ENCODE results near the gene TBC1D9B.

The TBC1D9B gene

DNA sequence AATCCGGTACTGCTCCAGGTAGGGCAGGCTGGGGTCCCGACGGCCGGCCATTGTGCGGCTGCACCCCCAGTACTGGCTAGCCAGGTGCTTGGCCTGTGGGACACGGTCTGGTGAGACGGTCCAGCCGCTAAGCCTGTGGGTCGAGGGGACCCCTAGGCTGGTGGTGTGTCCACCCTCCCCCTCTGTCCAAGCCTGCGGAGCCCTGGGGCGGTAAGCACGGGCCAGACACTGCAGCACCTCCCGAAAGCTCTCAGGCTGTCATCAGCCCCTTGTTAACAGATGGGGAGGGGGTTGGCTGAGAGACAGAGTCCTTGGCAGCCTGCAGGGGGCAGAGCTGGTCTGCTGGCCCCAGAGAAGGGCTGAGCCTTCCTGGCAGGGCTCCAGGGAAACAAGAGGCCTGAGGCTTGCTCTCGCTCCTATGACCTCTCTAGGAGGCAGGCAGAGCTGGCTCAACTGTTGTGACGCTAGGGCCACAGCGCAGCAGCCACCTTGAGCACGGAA lies 37.2 kb downstream of the TBC1D9B start:
- H3K27ac ChIP-seq: no peak overlapping the region
- H3K27me3 ChIP-seq: no peaks in the 10 kb centered on the region
- no peak overlapping the region for H3K4me3 ChIP-seq (ENCODE audit: low read depth in 1 of 2, low read length in 1 of 2)
- H3K9me3 ChIP-seq: no peaks in the 10 kb centered on the region
- TF ChIP-seq, protein P1, sequence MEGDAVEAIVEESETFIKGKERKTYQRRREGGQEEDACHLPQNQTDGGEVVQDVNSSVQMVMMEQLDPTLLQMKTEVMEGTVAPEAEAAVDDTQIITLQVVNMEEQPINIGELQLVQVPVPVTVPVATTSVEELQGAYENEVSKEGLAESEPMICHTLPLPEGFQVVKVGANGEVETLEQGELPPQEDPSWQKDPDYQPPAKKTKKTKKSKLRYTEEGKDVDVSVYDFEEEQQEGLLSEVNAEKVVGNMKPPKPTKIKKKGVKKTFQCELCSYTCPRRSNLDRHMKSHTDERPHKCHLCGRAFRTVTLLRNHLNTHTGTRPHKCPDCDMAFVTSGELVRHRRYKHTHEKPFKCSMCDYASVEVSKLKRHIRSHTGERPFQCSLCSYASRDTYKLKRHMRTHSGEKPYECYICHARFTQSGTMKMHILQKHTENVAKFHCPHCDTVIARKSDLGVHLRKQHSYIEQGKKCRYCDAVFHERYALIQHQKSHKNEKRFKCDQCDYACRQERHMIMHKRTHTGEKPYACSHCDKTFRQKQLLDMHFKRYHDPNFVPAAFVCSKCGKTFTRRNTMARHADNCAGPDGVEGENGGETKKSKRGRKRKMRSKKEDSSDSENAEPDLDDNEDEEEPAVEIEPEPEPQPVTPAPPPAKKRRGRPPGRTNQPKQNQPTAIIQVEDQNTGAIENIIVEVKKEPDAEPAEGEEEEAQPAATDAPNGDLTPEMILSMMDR (IDR thresholded peaks at IDR 0.05): no peak
- H3K4me1 ChIP-seq (ENCODE audit: control insufficient read depth in 1 of 2, insufficient read depth in 1 of 2, low read depth in 1 of 2, low read length in 1 of 2): no peaks in the 10 kb centered on the region
- peaks cover 94% of the 10 kb centered on the region for H3K36me3 ChIP-seq

DNA sequence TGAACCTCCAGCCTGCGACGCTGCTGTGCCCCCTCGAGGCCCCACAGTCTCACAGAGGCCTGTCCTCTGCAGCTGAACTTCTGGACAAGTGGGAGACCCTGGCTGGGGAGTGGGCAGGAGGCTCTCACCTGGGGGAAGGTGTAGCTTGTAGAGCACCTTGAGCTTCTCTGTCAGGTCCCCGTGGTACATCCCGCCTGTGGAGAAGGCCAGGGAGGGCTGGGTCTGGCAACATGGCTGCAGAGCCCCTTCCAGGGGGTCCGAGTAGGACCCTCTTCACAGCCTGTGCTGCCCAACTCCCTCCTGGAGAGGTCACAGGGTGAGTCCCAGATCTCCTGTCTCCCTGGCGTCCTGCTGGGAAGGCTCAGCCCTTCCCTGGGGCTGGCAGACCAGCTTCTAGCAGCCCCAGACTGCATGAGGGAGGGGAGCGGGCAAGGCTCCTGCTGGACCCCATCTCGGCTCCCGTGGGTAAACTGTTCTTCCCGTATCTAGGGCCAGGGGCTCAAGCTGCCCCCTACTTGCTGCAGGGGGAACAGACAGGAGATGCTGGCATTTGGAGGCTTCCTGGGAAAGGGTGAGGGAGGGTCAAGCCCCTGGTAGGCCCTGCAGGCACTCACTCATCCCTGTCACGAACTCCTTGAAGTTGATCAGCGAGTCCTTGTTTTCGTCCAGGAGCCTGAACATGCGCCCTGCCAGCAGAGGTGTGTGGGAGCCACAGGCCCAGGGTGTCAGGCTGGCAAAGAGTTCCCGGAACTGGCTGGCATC lies 37.9 kb downstream of the TBC1D9B start:
- H3K4me3 ChIP-seq (ENCODE audit: low read depth in 1 of 2, low read length in 1 of 2): no peak overlapping the region
- H3K36me3 ChIP-seq: peaks cover 94% of the 10 kb centered on the region
- no peaks in the 10 kb centered on the region for H3K9me3 ChIP-seq
- H3K4me1 ChIP-seq (ENCODE audit: control insufficient read depth in 1 of 2, insufficient read depth in 1 of 2, low read depth in 1 of 2, low read length in 1 of 2): no peaks in the 10 kb centered on the region
- TF ChIP-seq, protein P1 (IDR thresholded peaks at IDR 0.05): no peak
- no peak overlapping the region for H3K27ac ChIP-seq
- H3K27me3 ChIP-seq: no peaks in the 10 kb centered on the region

DNA sequence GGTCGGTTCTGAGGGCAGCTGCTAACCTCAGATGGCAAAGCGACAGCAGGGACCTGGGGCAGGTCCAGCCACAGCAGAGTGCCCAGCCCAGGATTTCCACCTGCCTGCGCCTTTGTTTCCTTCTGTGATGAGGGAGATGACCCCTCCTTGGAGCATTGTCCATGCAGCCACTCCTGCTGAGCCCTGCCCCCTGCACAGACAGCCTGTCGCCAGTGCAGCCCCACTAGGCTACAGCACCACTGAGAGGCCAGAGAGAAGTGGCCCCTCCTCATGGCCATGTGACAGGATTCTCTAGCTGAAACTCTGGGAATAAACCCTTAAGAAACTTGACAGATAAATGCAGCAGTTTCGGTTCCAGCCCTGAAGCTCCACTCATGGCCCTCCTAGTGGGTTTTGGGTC lies 38.6 kb downstream of the TBC1D9B start:
- Histone ChIP-seq H3K4me3 (ENCODE audit: low read depth in 1 of 2, low read length in 1 of 2) (no peak overlapping the region), H3K4me1 (ENCODE audit: control insufficient read depth in 1 of 2, insufficient read depth in 1 of 2, low read depth in 1 of 2, low read length in 1 of 2) (no peaks in the 10 kb centered on the region), H3K36me3 (peaks cover 94% of the 10 kb centered on the region), H3K9me3 (no peaks in the 10 kb centered on the region), H3K27me3 (no peaks in the 10 kb centered on the region), H3K27ac (no peak overlapping the region)
- TF ChIP-seq, protein P1 (IDR thresholded peaks at IDR 0.05): no peak

DNA sequence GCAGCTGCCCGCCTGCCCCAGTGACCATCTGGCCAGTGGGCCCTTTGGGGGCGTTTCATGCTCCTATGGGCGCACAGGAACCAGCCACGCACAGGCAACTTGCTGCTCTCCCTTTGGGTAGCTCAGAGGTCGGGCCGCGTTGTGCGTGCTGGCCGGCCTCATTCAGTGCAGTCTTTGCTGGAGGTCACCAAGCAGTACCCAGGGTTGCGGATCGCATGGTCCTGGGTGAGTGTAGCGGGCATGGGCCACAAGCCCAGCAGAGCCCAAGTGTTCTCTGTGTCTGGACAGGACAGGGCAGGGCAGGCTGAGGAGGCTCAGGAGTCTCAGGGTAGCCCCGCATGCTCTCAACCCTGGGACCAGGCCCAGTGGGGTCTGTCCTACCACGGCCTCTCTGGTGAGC lies 39.2 kb downstream of the TBC1D9B start:
- no peak overlapping the region for H3K4me3 ChIP-seq (ENCODE audit: low read depth in 1 of 2, low read length in 1 of 2)
- TF ChIP-seq, protein P1 (IDR thresholded peaks at IDR 0.05): no peak
- H3K36me3 ChIP-seq: peaks cover 94% of the 10 kb centered on the region
- H3K4me1 ChIP-seq (ENCODE audit: control insufficient read depth in 1 of 2, insufficient read depth in 1 of 2, low read depth in 1 of 2, low read length in 1 of 2): no peaks in the 10 kb centered on the region
- no peaks in the 10 kb centered on the region for H3K27me3 ChIP-seq
- no peaks in the 10 kb centered on the region for H3K9me3 ChIP-seq
- no peak overlapping the region for H3K27ac ChIP-seq

DNA sequence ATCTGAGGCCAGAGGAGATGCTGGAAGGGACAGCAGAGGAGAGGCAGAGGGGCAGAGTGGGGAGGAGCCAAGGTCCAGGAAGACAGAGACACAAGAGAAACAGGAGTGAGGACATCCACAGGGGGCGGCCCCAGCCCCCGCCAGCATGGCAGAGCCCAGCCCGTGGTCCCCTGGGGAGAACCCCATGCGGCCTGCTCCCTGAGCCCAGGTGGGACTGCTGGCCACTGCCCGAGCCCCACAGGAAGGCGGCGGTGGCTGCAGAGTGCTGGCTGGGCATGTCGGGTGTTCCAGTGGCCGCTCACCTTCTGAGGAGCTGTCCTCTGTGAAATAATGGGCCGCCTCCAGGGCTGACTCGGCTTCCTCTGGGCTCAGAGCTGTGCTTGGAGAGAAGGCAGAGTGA lies 40.2 kb downstream of the TBC1D9B start:
- no peaks in the 10 kb centered on the region for H3K27me3 ChIP-seq
- TF ChIP-seq, protein P1 (IDR thresholded peaks at IDR 0.05): no peak
- H3K36me3 ChIP-seq: peaks cover 93% of the 10 kb centered on the region
- no peak overlapping the region for H3K27ac ChIP-seq
- H3K9me3 ChIP-seq: no peaks in the 10 kb centered on the region
- H3K4me3 ChIP-seq (ENCODE audit: low read depth in 1 of 2, low read length in 1 of 2): no peak overlapping the region
- no peaks in the 10 kb centered on the region for H3K4me1 ChIP-seq (ENCODE audit: control insufficient read depth in 1 of 2, insufficient read depth in 1 of 2, low read depth in 1 of 2, low read length in 1 of 2)

Data from neutrophil (primary cell).